CD4-positive, alpha-beta T cell treated with Interleukin-6 for 4 hours (primary cell): ENCODE data around the gene KRT13.
A peak's percentile ranks its signal among the peaks of the same experiment; 100 is the strongest.

Source experiments
- DNase-seq: peaks from one replicate; pipeline ENCODE4 v3.0.0-alpha.2; 2020; ENCODE audit warnings: mixed read lengths

Gene KRT13

GRCh38 chr17:41536741-41537613 lies 31.6 kb upstream of the KRT13 start:
- DNase-seq = no peak

GRCh38 chr17:41535764-41536481 lies 30.5 kb upstream of the KRT13 start:
- no peak for DNase-seq

- DNase-seq = no peak
Measured at GRCh38 chr17:41534899-41535546, 29.6 kb upstream of the KRT13 start.

DNA sequence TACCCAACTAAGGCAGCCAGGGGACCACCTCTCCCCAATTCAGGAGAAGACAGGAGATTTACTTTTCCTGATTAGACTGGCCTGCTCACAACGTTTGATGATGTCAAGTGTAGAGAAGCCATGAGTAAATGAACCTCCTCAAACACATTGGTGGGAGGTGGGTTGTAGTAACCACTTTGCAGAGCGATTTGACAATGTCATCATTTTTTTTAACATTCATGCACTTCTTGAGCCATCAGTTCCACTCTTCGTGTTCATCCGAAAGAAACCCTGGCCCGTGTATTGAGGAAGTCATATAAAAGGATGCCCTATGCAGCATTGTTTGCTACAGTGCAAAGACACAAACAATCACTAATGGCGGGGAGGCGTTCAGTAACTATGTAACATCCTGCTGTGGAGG lies 28.2 kb upstream of the KRT13 start:
- no peak for DNase-seq

- no peak for DNase-seq
Measured at GRCh38 chr17:41532947-41533570, 27.6 kb upstream of the KRT13 start.

- no peak for DNase-seq
Measured at GRCh38 chr17:41531993-41532392, 26.6 kb upstream of the KRT13 start.

DNA sequence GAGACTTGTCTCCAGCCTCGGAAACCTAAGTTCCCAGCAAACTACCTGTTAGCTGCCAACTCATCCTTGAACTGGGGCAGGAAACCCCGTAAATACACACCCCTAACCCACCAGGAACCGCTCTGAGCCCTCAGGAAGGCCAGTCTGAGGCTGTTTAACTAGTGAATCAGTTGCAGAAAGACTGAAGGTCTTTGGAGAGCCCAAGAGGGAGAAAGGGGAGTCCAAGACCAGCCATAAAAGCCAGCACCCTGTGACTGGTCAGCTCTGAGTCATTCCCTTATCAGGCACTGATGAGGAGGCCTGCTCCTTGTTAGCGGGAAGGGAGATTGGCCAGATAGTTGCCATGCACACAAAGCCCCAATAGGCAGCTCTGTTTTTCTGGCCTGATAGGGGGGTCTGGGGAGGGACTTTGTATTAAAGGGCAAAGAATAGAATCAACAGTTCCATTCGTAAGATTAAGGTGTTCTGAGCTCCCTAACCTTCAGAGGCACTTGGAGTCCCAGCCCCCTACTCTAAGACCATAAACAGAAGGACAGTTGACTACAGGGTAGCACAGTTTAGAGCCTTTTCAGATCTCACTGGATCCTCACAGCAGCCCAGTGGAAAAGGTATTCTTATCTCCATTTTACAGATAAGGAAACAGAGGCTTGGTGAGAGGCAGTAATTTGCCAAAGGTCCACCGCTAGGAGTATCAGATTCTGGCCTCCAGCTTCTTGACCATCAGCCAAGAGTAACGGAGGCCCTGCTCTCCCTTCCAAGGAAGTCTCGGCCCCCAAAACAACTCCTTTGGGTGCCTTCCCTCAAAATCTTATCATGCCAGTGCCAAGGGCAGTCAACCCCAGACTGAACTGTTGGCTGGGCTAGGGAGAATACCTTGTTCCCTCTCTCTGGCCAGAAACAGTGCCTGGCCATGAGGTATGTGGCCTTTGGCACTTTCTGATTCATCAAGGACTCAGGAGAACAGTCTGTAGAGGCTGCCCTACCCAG lies 24.9 kb upstream of the KRT13 start:
- no peak for DNase-seq

DNA sequence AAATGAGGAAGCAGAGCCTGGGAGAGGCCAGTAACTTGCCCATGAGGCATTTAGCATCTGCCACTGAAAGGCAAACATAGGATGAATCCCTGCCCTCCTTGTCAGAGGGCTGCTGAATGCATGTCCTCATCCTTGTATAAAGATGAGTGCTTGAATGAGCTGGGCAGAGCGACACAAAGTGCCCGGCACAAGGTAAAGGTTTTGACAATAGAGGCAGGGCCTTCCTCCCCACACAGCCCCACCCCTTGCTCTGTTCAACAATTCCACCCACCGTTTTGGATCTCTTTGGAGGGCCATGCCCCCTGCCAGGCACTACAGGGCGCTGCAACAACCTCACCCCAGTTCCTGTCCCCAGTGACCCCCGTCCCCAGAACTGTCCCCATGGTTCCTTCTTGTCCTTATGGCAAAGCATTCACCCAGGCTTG lies 24.1 kb upstream of the KRT13 start:
- no peak for DNase-seq

GRCh38 chr17:41528959-41529353 lies 23.5 kb upstream of the KRT13 start:
- no peak for DNase-seq

DNA sequence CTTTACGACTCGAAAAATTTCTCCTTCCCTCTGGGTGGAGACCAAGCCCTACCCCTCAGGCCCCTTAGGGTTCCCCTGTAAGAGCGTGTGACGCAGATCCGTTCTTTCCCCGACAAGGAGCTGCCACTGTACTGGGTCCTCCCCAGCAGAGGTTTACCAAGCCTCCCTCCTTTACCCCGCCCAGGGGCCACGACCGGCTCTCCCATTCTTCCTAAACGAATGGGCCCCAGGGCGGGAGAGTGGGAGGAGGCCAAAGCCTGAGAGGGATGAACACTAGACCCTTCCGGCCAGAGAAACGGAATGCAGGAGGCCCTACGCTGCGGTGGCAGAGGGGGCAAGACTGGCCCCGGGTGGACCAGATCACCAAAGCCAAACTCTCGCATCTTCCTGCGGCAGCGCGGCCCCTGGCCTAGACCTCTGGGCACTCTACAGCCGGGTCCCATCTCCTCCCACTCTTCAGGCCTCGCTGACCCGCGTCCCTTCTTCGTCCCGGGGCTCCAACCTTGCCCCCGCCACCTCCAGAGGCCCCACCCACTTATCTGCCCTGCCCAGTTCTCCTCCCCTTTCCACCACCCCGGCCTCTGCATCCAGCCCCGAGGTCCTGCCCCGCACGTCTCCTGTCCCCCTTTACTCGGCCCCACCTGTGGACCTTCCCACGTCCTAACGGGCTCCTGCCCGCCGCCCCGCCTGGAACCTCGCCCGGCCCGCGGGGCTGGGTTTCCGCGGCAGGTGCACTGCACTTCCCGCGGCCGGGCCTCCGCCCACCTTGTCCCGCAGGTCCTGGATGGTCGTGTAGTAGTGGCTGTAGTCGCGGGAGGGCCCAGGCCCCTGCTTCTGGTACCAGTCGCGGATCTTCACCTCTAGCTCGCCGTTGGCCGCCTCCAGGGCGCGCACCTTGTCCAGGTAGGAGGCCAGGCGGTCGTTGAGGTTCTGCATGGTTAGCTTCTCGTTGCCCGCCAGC lies 21.9 kb upstream of the KRT13 start:
- peak; percentile 21 for DNase-seq

GRCh38 chr17:41524261-41524660 lies 18.8 kb upstream of the KRT13 start:
- DNase-seq = no peak

- DNase-seq = no peak
Measured at GRCh38 chr17:41523787-41524186, 18.4 kb upstream of the KRT13 start.

DNA sequence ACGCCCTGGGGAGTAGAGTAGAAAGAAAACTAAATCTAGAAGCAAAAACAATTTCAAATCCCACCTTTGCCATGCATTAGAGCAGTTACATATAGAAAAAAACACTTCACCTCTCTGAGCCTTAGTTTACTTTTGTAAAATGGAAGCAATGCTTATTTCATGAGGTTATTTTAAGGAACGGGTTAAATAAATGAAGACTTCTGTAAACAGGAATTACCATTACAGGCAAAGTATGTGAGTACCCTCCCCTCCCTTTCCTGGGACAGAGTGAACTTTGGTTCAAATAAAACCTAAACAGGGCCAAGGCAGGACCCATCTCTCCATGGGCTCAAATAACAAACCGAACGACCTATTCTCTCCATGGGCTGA lies 17.8 kb upstream of the KRT13 start:
- no peak for DNase-seq

DNA sequence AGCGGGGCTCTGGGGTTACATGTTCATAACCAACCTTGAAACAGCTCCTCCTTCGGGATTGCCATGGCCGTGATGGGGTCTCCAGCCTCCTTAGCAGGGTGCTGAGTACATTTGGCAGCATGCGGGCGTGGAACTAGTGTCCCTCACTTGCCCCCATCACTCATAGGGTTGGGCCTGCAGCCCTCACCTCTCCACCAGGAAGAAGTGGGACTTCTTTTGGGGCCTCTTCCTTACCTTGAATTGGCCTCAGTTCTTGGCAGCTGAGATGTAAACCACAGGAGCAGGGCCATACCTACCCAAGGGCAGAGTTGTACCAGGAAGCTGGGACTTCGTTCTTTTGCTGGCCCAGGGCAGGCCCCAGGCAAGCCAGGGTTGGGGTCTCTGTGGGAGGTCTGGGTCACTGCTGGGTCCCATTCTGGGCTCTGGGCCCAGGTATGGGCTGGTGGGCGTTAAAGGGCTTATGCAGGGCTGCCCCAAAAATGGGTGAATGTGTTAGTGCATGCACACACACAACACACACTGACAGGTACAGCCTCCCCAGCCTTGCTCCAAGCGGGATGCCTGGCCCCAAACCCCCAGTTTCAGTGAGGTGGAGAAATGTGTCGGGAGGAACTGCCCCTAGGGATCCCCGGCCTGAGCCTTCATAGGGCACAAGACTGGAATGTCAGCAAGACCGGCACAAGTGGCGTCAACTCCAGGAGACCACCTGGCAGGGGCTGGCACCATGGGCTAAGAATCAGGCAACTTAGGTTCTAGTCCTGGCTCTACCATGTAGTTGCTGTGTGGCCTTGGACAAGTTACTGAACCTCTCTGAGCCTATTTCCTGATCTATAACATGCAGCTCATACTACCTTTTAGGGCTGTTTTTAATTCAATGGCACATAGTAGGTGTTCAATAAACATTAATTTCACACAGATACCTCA lies 17.2 kb upstream of the KRT13 start:
- DNase-seq = no peak

- no peak for DNase-seq
Measured at GRCh38 chr17:41521574-41522261, 16.3 kb upstream of the KRT13 start.

- no peak for DNase-seq
Measured at GRCh38 chr17:41520821-41521521, 15.6 kb upstream of the KRT13 start.

- no peak for DNase-seq
Measured at GRCh38 chr17:41519501-41520224, 14.3 kb upstream of the KRT13 start.
